Stomach (tissue), 9 donors: Measurements from ENCODE around the gene FHL2. TPM values are rescaled to one million over a fixed set of nuclear protein-coding genes. Genes with fewer than 3 reads are reported as not detected.

Experiments used
- DNase-seq, 2 donors: peaks; one replicate each; pipeline versions ENCODE4 v3.0.0 to v3.0.0-alpha.2; 2013 to 2019
- H3K27ac ChIP-seq, 5 donors: fragments of 200-600 bp in 4 of 5; sonication (generic) in 4 of 5; one replicate each; pipeline ENCODE4 v1.5.1; 2013 to 2019; ENCODE audit warnings: mild to moderate bottlenecking in 1 of 5, moderate library complexity in 1 of 5
- H3K27me3 ChIP-seq, 3 donors: fragments of 200-600 bp; sonication (generic); one replicate each; pipeline ENCODE4 v1.5.1; 2017 to 2019; ENCODE audit warnings: mixed run types in 1 of 3
- H3K36me3 ChIP-seq, 4 donors: fragments of 200-600 bp; sonication (generic); 1 replicate in 3 of 4; 2 replicates in 1 of 4; pipeline ENCODE4 v1.5.1; 2016 to 2019
- H3K4me1 ChIP-seq, 4 donors: fragments of 200-600 bp; sonication (generic); one replicate each; pipeline ENCODE4 v1.5.1; 2016 to 2019
- H3K4me3 ChIP-seq, 4 donors: fragments of 200-600 bp; sonication (generic) in 3 of 4; one replicate each; pipeline ENCODE4 v1.5.1; 2016 to 2019; ENCODE audit warnings: mild to moderate bottlenecking in 1 of 4
- H3K9me3 ChIP-seq, 4 donors: fragments of 200-600 bp; sonication (generic); one replicate each; pipeline ENCODE4 v1.5.1; 2016 to 2019
- EP300 ChIP-seq: sonication (generic); formaldehyde crosslinking; IDR thresholded peaks from one replicate; pipeline ENCODE4 v1.6.1; 2017; ENCODE audit warnings: antibody characterized with exemption
- POLR2A ChIP-seq, 4 donors: fragments of 450-650 bp; IDR thresholded peaks; one replicate each; pipeline ENCODE4 v1.6.1; 2016; ENCODE audit warnings: antibody characterized with exemption in 4 of 4, control low read depth in 2 of 4, mild to moderate bottlenecking in 1 of 4, moderate library complexity in 1 of 4
- POLR2AphosphoS5 ChIP-seq, 3 donors: sonication (generic); formaldehyde crosslinking; IDR thresholded peaks; one replicate each; pipeline ENCODE4 v1.6.1; 2016; ENCODE audit warnings: antibody characterized with exemption in 3 of 3
- WGBS, 5 donors: extraction: QIAGEN DNeasy Blood & Tissue Kit in 3 of 5; methylation state at CpG; one replicate each; pipeline versions ENCODE4 v1.1.5 to v1.1.7; 2013 to 2018; 5-methylcytosine and 5-hydroxymethylcytosine counted together
- intact Hi-C: fragments of 100-400 bp; cut with DNase I; formaldehyde crosslinking; loops from one replicate; pipeline ENCODE4 v1.15.1; 2023; ENCODE audit warnings: low total_unique reads
- polyA plus RNA-seq, 3 donors: library from polyadenylated mRNA; stranded (reverse); fragments of 200-250 nt; gene quantifications; one replicate each; pipeline ENCODE4 v1.2.3, GENCODE V29; 2013
- total RNA-seq, 5 donors: library from RNA; depleted of rRNA; stranded (reverse); fragments of >200 nt; gene quantifications; one replicate each; pipeline versions ENCODE4 v1.1.0 to v1.2.3, GENCODE V29; 2014 to 2016
- TF ChIP-seq, protein P1 (sequence below), 7 experiments: fragments of 450-650 bp in 4 of 7; fragments of 200-600 bp in 3 of 7; sonication (generic) in 3 of 7; IDR thresholded peaks; one replicate each; pipeline ENCODE4 v1.5.1; 2016 to 2019; ENCODE audit warnings: antibody characterized with exemption in 7 of 7, control low read depth in 2 of 7, mild to moderate bottlenecking in 1 of 7
- donor health status: healthy with polysubstance abuse.
- donor health status: Bipolar disorder and iron deficiency.
- donor health status: healthy.

The FHL2 gene
- total and polyA plus RNA-seq, 8 donors, result 42.3 to 240 (median 61.9) TPM

DNA sequence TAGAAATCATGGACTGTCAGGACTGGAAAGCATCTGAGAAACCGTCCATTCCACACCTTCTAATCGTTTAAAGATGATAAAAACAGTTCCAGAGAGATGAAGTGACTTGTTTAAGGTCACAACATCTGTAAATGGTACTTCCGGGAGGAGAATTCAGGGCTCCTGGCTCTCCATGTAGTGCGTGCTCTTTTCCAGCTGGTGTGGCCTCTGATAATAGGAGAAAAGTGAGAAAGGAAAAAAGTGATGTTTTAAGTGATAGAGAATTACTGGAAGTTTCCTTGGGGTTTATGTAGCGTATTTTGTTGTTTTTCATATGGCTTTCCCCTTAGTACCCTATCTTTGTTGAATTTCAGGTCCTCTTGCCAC lies 60.8 kb downstream of the FHL2 start:
- peak in 1 of 2 donors; percentile 36 for DNase-seq
- Histone ChIP-seq H3K4me1 (peaks cover 21 to 59% (median 35%) of the 10 kb centered on the region in 4 donors), H3K27me3 (no peaks in the 10 kb centered on the region), H3K9me3 (no peaks in the 10 kb centered on the region), H3K36me3 (peaks cover 26 to 43% (median 35%) of the 10 kb centered on the region in 4 donors), H3K4me3 (peak overlapping the region; percentile 64 to 94 (median 78)), H3K27ac (peak overlapping the region; percentile 93 to 96 (median 94))
- TF ChIP-seq POLR2AphosphoS5 (IDR thresholded peaks at IDR 0.05) (no peak), POLR2A (IDR thresholded peaks at IDR 0.05) (no peak), EP300 (no peak)
- TF ChIP-seq, protein P1, sequence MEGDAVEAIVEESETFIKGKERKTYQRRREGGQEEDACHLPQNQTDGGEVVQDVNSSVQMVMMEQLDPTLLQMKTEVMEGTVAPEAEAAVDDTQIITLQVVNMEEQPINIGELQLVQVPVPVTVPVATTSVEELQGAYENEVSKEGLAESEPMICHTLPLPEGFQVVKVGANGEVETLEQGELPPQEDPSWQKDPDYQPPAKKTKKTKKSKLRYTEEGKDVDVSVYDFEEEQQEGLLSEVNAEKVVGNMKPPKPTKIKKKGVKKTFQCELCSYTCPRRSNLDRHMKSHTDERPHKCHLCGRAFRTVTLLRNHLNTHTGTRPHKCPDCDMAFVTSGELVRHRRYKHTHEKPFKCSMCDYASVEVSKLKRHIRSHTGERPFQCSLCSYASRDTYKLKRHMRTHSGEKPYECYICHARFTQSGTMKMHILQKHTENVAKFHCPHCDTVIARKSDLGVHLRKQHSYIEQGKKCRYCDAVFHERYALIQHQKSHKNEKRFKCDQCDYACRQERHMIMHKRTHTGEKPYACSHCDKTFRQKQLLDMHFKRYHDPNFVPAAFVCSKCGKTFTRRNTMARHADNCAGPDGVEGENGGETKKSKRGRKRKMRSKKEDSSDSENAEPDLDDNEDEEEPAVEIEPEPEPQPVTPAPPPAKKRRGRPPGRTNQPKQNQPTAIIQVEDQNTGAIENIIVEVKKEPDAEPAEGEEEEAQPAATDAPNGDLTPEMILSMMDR (IDR thresholded peaks at IDR 0.05), result no peak
- WGBS, 5 donors, result 2 to 7% (median 5%) methylated on average over 5 of the region's 5 CpGs
- intact Hi-C loops, result no loop called here

DNA sequence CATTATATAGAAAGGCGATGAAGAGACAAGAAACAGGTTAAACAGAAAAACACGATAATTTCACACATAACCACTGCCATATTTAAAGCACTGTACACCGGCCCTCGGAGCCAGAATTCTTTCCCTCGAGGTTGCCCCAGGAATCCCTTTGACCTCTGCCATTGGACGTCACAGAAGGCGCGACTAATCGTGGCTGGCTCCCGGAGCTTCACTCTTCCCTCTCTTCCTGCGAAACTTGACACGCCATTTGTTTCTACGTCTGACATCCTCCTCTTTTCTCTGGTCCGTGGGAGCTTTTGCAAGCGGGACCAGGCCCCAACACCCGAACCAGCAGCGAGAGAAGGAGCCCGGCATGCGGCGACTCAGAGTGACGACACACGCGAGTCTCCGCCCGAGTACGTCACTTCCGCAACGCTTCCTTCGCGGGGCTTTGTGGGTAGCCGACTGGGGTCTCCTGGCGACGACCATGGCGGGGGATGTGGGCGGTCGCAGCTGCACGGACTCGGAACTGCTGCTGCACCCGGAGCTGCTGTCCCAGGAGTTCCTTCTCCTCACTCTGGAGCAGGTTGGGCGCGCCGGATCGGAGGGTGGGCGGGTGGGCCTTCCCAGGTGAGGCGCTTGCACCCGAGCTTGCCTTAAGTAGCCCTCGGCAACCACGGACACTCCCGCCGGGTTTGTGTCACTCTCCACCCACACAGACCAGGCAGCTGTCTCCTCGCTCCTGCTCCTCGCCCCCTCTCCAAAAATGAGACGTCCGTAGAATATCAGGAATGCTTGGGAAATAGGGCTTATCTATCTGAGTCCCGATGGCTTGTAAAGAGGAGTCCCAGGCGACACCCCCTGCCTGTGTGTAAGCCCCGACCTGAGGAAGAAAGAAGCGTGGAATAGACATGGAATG lies 61.5 kb downstream of the FHL2 start, which contains the start of gene C2orf49:
C2orf49 (plus strand) TSS at position 419 of the 898 bp plus-strand sequence; CDS start at position 467, 48 bp downstream.
- Histone ChIP-seq H3K27ac (peak within 1 kb of the TSS; percentile 93 to 96 (median 94)), H3K27me3 (no peaks in the 10 kb centered on the region), H3K9me3 (no peaks in the 10 kb centered on the region), H3K4me1 (peaks cover 21 to 58% (median 35%) of the 10 kb centered on the region in 4 donors), H3K36me3 (peaks cover 22 to 37% (median 29%) of the 10 kb centered on the region in 4 donors), H3K4me3 (peak within 1 kb of the TSS; percentile 64 to 94 (median 78))
- WGBS, 5 donors, result 0 to 1% (median 0%) methylated on average over 44 to 58 of the region's 58 CpGs
- intact Hi-C loops, result no loop called here
- peak; percentile 88 to 97 for DNase-seq
- no peak for TF ChIP-seq EP300
- TF ChIP-seq POLR2AphosphoS5 (IDR thresholded peaks at IDR 0.05), result peak; percentile 22 to 79 (median 64)
- TF ChIP-seq, protein P1 (IDR thresholded peaks at IDR 0.05), result peak in 1 of 7 experiments; percentile 25
- peak in 1 of 4 donors; percentile 2 for TF ChIP-seq POLR2A (IDR thresholded peaks at IDR 0.05)

DNA sequence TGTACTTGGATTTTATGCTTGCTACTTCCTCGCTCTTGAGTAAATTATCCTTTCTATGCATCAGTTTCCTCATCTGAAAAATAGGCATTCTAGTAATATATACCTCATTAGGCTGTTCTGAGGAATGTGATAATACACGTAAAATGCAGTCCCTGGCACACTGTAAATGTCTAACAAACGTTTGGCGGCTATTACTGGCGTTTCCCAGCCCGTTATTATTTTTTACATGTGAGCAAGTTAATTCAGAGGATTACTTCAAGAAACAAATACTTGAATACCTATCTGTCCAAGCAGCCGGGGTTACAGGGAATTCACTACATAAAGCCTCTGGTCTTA lies 62.1 kb downstream of the FHL2 start:
- Histone ChIP-seq H3K9me3 (no peaks in the 10 kb centered on the region), H3K4me1 (peaks cover 21 to 52% (median 32%) of the 10 kb centered on the region in 4 donors), H3K36me3 (peaks cover 19 to 31% (median 23%) of the 10 kb centered on the region in 4 donors), H3K27me3 (no peaks in the 10 kb centered on the region), H3K27ac (peak overlapping the region; percentile 93 to 96 (median 94)), H3K4me3 (peak overlapping the region; percentile 64 to 94 (median 78))
- no peak for DNase-seq
- intact Hi-C loops, result no loop called here
- TF ChIP-seq POLR2AphosphoS5 (IDR thresholded peaks at IDR 0.05), result no peak
- TF ChIP-seq POLR2A (IDR thresholded peaks at IDR 0.05), result peak in 1 of 4 donors; percentile 1
- TF ChIP-seq, protein P1 (IDR thresholded peaks at IDR 0.05), result no peak
- no peak for TF ChIP-seq EP300
- WGBS, 5 donors, result 2 to 3% (median 3%) methylated on average over 7 of the region's 7 CpGs

DNA sequence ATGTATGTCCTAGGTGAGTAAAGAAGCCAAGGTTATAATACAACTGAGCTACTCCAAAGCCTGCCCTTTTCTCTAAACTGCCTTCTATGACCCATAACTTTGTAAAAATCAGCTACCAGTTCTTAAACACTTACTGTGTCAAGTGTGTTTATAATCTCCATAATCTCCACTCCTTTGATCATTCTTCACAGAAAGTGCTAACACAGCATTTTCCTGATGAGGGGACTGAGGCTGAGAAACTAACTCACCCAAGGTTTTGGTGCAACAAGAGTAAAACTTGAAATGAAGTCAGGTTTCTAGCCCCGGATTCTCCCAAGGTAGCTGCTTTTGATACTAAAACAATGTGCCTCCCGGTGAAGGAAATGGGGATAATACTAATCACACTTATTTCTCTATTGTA lies 63.4 kb downstream of the FHL2 start:
- Histone ChIP-seq H3K9me3 (no peaks in the 10 kb centered on the region), H3K27me3 (no peaks in the 10 kb centered on the region), H3K4me3 (no peak overlapping the region), H3K36me3 (peaks cover 7 to 18% (median 10%) of the 10 kb centered on the region in 4 donors), H3K27ac (no peak overlapping the region), H3K4me1 (peaks cover 24 to 45% (median 32%) of the 10 kb centered on the region in 4 donors)
- no peak for DNase-seq
- intact Hi-C loops, result no loop called here
- WGBS, 5 donors, result 84 to 95% (median 90%) methylated on average over 2 of the region's 2 CpGs
- TF ChIP-seq EP300 (no peak), POLR2A (IDR thresholded peaks at IDR 0.05) (no peak), POLR2AphosphoS5 (IDR thresholded peaks at IDR 0.05) (no peak)
- TF ChIP-seq, protein P1 (IDR thresholded peaks at IDR 0.05), result no peak
